ENCODE data around the gene DCUN1D1. TPM values are rescaled to one million over a fixed set of nuclear protein-coding genes. Genes with fewer than 3 reads are reported as not detected.
A peak's percentile ranks its signal among the peaks of the same experiment; 100 is the strongest.

The DCUN1D1 gene
- total and polyA plus RNA-seq, 10 of the 15 experiments (the other 5 are each of a cell fraction or from before 2014, with no cell fraction given), result 19.8 to 47.4 (median 30.8) TPM

- TF ChIP-seq HDAC2 (IDR thresholded peaks at IDR 0.05), result no peak
- TF ChIP-seq NBN (IDR thresholded peaks at IDR 0.05), result peak; percentile 60
- TF ChIP-seq MLLT1 (IDR thresholded peaks at IDR 0.05), result no peak; the same call in 1 of the 2 replicates
- peak; percentile 81 for TF ChIP-seq PBX3 (IDR thresholded peaks at IDR 0.05; ENCODE audit: insufficient replicate concordance, low read depth, low read length)
- TF ChIP-seq SMC3 (IDR thresholded peaks at IDR 0.05; ENCODE audit: borderline replicate concordance, low read length), result peak; percentile 22; the same call in 1 of the 2 replicates
- TF ChIP-seq JUND (IDR thresholded peaks at IDR 0.05; ENCODE audit: low read depth, low read length), result peak; percentile 38; the same call in 1 of the 2 replicates
- no peak for TF ChIP-seq CHD4 (IDR thresholded peaks at IDR 0.05)
- TF ChIP-seq TBL1XR1 (IDR thresholded peaks at IDR 0.05; ENCODE audit: low read depth, low read length), result peak; percentile 50; the same call in 1 of the 2 replicates
- 0 out of 2 replicates have a peak, but pooled peaks have one; percentile 46 for TF ChIP-seq ZNF592 (IDR thresholded peaks at IDR 0.05)
- no peak for TF ChIP-seq MAX (IDR thresholded peaks at IDR 0.05; ENCODE audit: low read depth, low read length)
- TF ChIP-seq IRF4 (IDR thresholded peaks at IDR 0.05; ENCODE audit: low read depth, low read length), result peak; percentile 83
- TF ChIP-seq SMARCA5 (IDR thresholded peaks at IDR 0.05), result no peak
- TF ChIP-seq ASH2L (IDR thresholded peaks at IDR 0.05; ENCODE audit: borderline replicate concordance, low read depth), result 0 out of 2 replicates have a peak, but pooled peaks have one; percentile 61
- no peak for TF ChIP-seq ZBTB40 (IDR thresholded peaks at IDR 0.05; ENCODE audit: borderline replicate concordance)
- TF ChIP-seq ZZZ3 (IDR thresholded peaks at IDR 0.05; ENCODE audit: control insufficient read depth, insufficient read length, low read depth), result no peak
- TF ChIP-seq TCF7 (IDR thresholded peaks at IDR 0.05; ENCODE audit: borderline replicate concordance), result 0 out of 2 replicates have a peak, but pooled peaks have one; percentile 6
- TF ChIP-seq GATAD2B (conservative IDR thresholded peaks at IDR 0.05; ENCODE audit: low read depth), result 0 out of 2 replicates have a peak, but pooled peaks have one; percentile 7
- TF ChIP-seq STAT3 (IDR thresholded peaks at IDR 0.05; ENCODE audit: low read depth, low read length), result no peak
- 0 out of 2 replicates have a peak, but pooled peaks have one; percentile 29 for TF ChIP-seq JUNB (IDR thresholded peaks at IDR 0.05)
Measured at GRCh38 chr3:182925330-182925943, 54.9 kb downstream of the DCUN1D1 start (continued).
